ENCODE results near the gene IGF2BP2.

- TF ChIP-seq CTCF (IDR thresholded peaks at IDR 0.05) = no peak
- TF ChIP-seq EZH2 (IDR thresholded peaks at IDR 0.05; ENCODE audit: borderline replicate concordance, insufficient read depth, low read depth, low read length, poor library complexity, severe bottlenecking) = no peak
These were observed 200.7 kb downstream of the IGF2BP2 start for GRCh38 chr3:185623939-185624665.
